ENCODE measurements around the gene MX2. TPM values are rescaled to one million over a fixed set of nuclear protein-coding genes. Genes with fewer than 3 reads are reported as not detected.

Gene MX2
- total RNA-seq, 4 donors from 2014 or later = 13.7 to 39.6 (median 16.3) TPM

DNA sequence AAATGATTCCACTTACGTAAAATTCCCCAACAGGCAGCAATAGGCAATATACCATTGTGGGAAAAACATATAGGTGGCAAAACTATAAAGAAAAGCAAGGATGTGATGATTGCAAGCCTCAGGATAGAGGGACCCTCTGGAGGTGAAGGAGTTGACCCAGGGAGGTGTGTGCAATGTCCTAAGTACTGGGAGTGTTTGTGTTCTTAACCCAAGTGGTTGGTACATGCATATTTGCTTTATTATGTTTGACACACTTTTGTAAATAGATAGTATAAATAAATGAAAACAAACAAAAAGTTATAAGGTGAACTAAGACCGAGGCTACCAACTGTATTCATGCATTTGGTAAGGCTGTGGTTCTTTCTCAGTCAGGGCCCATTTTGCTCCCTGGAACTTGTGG is 71.7 kb downstream of the MX2 start:
- H3K9me3 ChIP-seq = no peaks in the 10 kb centered on the region
- peaks cover 0 to 76% (median 0%) of the 10 kb centered on the region in 3 donors for H3K36me3 ChIP-seq
- H3K4me1 ChIP-seq = peaks cover 0 to 18% (median 5%) of the 10 kb centered on the region in 4 donors
- H3K27ac ChIP-seq = peak overlapping the region in 3 of 4 donors; percentile 37 to 90 (median 80)
- DNase-seq = no peak
- TF ChIP-seq CTCF (IDR thresholded peaks at IDR 0.05) = no peak
- TF ChIP-seq POLR2A (IDR thresholded peaks at IDR 0.05) = no peak
- H3K4me3 ChIP-seq = no peak overlapping the region
- no peaks in the 10 kb centered on the region for H3K27me3 ChIP-seq

DNA sequence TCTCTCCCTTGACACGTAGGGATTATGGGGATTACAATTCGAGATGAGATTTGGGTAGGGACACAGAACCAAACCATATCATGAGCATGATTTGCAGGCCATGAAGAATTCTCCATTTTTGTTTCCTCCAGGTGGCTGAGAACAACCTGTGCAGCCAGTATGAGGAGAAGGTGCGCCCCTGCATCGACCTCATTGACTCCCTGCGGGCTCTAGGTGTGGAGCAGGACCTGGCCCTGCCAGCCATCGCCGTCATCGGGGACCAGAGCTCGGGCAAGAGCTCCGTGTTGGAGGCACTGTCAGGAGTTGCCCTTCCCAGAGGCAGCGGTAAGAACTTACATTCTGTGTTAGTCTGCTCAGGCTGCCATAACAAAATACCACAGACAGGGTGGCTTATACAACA is 73.9 kb downstream of the MX2 start:
- no peaks in the 10 kb centered on the region for H3K9me3 ChIP-seq
- H3K4me3 ChIP-seq = no peak overlapping the region

GRCh38 chr21:41437729-41438128 is 75.9 kb downstream of the MX2 start:
- Histone ChIP-seq H3K27ac (no peak overlapping the region), H3K27me3 (no peaks in the 10 kb centered on the region), H3K4me3 (no peak overlapping the region), H3K9me3 (no peaks in the 10 kb centered on the region), H3K36me3 (peaks cover 0 to 100% (median 0%) of the 10 kb centered on the region in 3 donors), H3K4me1 (peaks cover 0 to 7% (median 0%) of the 10 kb centered on the region in 4 donors)
- DNase-seq = no peak
- TF ChIP-seq CTCF (IDR thresholded peaks at IDR 0.05) = no peak
- TF ChIP-seq POLR2A (IDR thresholded peaks at IDR 0.05) = no peak

More for the DNA sequence above, 73.9 kb downstream of the MX2 start:
- H3K27me3 ChIP-seq = no peaks in the 10 kb centered on the region
- TF ChIP-seq CTCF (IDR thresholded peaks at IDR 0.05) (no peak), POLR2A (IDR thresholded peaks at IDR 0.05) (no peak)
- H3K4me1 ChIP-seq = peaks cover 0 to 18% (median 5%) of the 10 kb centered on the region in 4 donors
- H3K27ac ChIP-seq = no peak overlapping the region
- peaks cover 0 to 92% (median 0%) of the 10 kb centered on the region in 3 donors for H3K36me3 ChIP-seq
- no peak for DNase-seq

DNA sequence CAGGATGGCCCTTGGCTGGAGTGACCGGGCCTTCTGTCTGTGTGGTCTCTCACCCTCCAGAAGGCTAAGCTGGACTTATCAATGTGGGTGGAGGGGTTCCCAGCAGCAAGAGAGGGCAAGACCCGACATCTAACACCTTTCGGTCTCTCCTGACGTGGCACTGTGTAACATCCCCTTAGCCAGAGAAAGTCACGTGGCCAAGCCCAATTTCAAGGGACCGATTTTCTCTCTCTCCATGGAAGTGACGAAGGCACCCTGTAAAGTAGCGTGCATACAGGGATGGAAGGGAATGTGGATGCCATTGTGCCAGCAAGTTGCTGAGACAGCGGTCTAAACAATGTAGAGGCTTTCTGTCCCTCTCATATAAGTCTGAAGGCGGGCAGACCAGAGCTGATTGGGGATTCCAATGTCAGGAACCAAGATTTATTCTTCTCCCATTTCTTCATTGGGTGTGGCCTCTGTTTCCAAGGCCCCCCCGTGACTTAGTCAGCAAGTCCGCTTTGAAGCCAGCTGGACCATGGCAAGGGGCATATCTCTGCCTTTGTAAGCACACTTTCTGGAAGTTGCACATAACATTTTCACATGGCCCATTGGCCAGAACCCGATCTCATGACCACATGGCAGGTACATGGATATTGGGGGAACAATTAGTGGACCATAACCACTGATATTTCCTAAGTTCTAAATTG is 76.7 kb downstream of the MX2 start:
- no peak for DNase-seq
- H3K4me1 ChIP-seq = no peaks in the 10 kb centered on the region
- no peaks in the 10 kb centered on the region for H3K9me3 ChIP-seq
- H3K36me3 ChIP-seq = peaks cover 0 to 100% (median 0%) of the 10 kb centered on the region in 3 donors
- H3K4me3 ChIP-seq = no peak overlapping the region
- H3K27me3 ChIP-seq = no peaks in the 10 kb centered on the region
- H3K27ac ChIP-seq = no peak overlapping the region
- TF ChIP-seq POLR2A (IDR thresholded peaks at IDR 0.05) = no peak
- TF ChIP-seq CTCF (IDR thresholded peaks at IDR 0.05) = no peak

- DNase-seq = no peak
- Histone ChIP-seq H3K36me3 (peaks cover 0 to 98% (median 0%) of the 10 kb centered on the region in 3 donors), H3K27me3 (no peaks in the 10 kb centered on the region), H3K27ac (no peak overlapping the region), H3K4me1 (no peaks in the 10 kb centered on the region), H3K9me3 (no peaks in the 10 kb centered on the region), H3K4me3 (no peak overlapping the region)
- TF ChIP-seq POLR2A (IDR thresholded peaks at IDR 0.05) = no peak
- no peak for TF ChIP-seq CTCF (IDR thresholded peaks at IDR 0.05)
Measured at GRCh38 chr21:41439248-41439647, 77.4 kb downstream of the MX2 start.

Data from Peyer's patch (tissue), 4 donors.